Large intestine (tissue), 12 donors: Measurements from ENCODE around the gene RNF169. TPM values are rescaled to one million over a fixed set of nuclear protein-coding genes. Genes with fewer than 3 reads are reported as not detected.

ENCODE experiments used
- DNase-seq, 2 donors: peaks; one replicate each; pipeline versions ENCODE4 v3.0.0 to v3.0.0-alpha.2; 2013
- H3K27ac ChIP-seq: one replicate; pipeline ENCODE4 v1.5.1; 2013; ENCODE audit warnings: low read length
- H3K27me3 ChIP-seq: 2 replicates; pipeline ENCODE4 v1.6.1; 2013; ENCODE audit warnings: low read length; ENCODE audit not compliant: control insufficient read depth, insufficient read depth
- H3K36me3 ChIP-seq: 2 replicates; pipeline ENCODE4 v1.6.1; 2013; ENCODE audit warnings: low read length; ENCODE audit not compliant: control insufficient read depth, insufficient read depth
- H3K4me1 ChIP-seq: one replicate; pipeline ENCODE4 v1.6.1; 2013; ENCODE audit warnings: low read length; ENCODE audit not compliant: control insufficient read depth, insufficient read depth
- H3K4me3 ChIP-seq: one replicate; pipeline ENCODE4 v1.5.1; 2013; ENCODE audit warnings: low read length
- H3K9me3 ChIP-seq: one replicate; pipeline ENCODE4 v1.6.1; 2013; ENCODE audit warnings: mild to moderate bottlenecking, low read depth, low read length, moderate library complexity; ENCODE audit not compliant: control insufficient read depth
- WGBS: methylation state at CpG from one replicate; pipeline ENCODE4 v1.1.5; 2013; ENCODE audit warnings: low lambda C conversion rate; ENCODE audit not compliant: insufficient coverage; 5-methylcytosine and 5-hydroxymethylcytosine counted together
- long read RNA-seq, 11 donors: transcript quantifications; one replicate each; lab custom pipeline, GENCODE V29; 2026
- polyA plus RNA-seq: library from polyadenylated mRNA; unstranded; fragments of 120-200 nt; gene quantifications from one replicate; pipeline ENCODE4 v1.2.1, GENCODE V29; 2013

Gene RNF169
- 11.5 TPM for polyA plus RNA-seq
- long read RNA-seq, donor 1, result 0 reads
- long read RNA-seq, donor 2, full-length matches to known transcripts, result 5 of 5 reads
- long read RNA-seq, donor 2, partial matches to known transcripts, result 0 of 5 reads
- long read RNA-seq, donor 2, other reads (novel, unspliced or antisense), result 0 of 5 reads
- long read RNA-seq, donor 3, result 0 reads
- long read RNA-seq, donor 4, result 0 reads
- long read RNA-seq, donor 5, full-length matches to known transcripts, result 1 of 1 reads
- long read RNA-seq, donor 5, partial matches to known transcripts, result 0 of 1 reads
- long read RNA-seq, donor 5, other reads (novel, unspliced or antisense), result 0 of 1 reads
- long read RNA-seq, donor 6, full-length matches to known transcripts, result 6 of 21 reads
- long read RNA-seq, donor 6, partial matches to known transcripts, result 15 of 21 reads
- long read RNA-seq, donor 6, other reads (novel, unspliced or antisense), result 0 of 21 reads
- long read RNA-seq, donor 7, full-length matches to known transcripts, result 3 of 3 reads
- long read RNA-seq, donor 7, partial matches to known transcripts, result 0 of 3 reads
- long read RNA-seq, donor 7, other reads (novel, unspliced or antisense), result 0 of 3 reads
- long read RNA-seq, donor 8, result 0 reads
- long read RNA-seq, donor 9, partial matches to known transcripts, result 5 of 5 reads
- long read RNA-seq, donor 9, other reads (novel, unspliced or antisense), result 0 of 5 reads
- long read RNA-seq, donor 10, full-length matches to known transcripts, result 1 of 1 reads
- long read RNA-seq, donor 10, partial matches to known transcripts, result 0 of 1 reads
- long read RNA-seq, donor 10, other reads (novel, unspliced or antisense), result 0 of 1 reads
- long read RNA-seq, donor 11, full-length matches to known transcripts, result 2 of 2 reads
- long read RNA-seq, donor 11, partial matches to known transcripts, result 0 of 2 reads
- long read RNA-seq, donor 11, other reads (novel, unspliced or antisense), result 0 of 2 reads

- WGBS, result no CpG with 5 or more reads among the region's 47 CpGs
- Histone ChIP-seq H3K27me3 (no peaks in the 10 kb centered on the region), H3K4me1 (peaks cover 11% of the 10 kb centered on the region), H3K9me3 (no peaks in the 10 kb centered on the region), H3K27ac (peak within 1 kb of the TSS; percentile 79), H3K36me3 (no peaks in the 10 kb centered on the region), H3K4me3 (peak within 1 kb of the TSS; percentile 65)
- peak; percentile 95 to 97 for DNase-seq
Observed at GRCh38 chr11:74748211-74749126, at the start of gene RNF169. TSS of gene RNF169 (plus strand) at chr11:74748849. CDS start at chr11:74748881, 32 bp downstream.

GRCh38 chr11:74699615-74700396 is 48.8 kb upstream of the RNF169 start:
- H3K27me3 ChIP-seq, result peaks cover 7% of the 10 kb centered on the region
- H3K36me3 ChIP-seq, result no peaks in the 10 kb centered on the region
- 48% methylated on average over 2 of the region's 9 CpGs for WGBS
- no peak for DNase-seq
- H3K9me3 ChIP-seq, result no peaks in the 10 kb centered on the region
- H3K4me1 ChIP-seq, result peaks cover 2% of the 10 kb centered on the region
- no peak overlapping the region for H3K4me3 ChIP-seq
- H3K27ac ChIP-seq, result no peak overlapping the region

GRCh38 chr11:74701351-74701750 is 47.3 kb upstream of the RNF169 start:
- Histone ChIP-seq H3K27me3 (peaks cover 7% of the 10 kb centered on the region), H3K4me1 (peaks cover 2% of the 10 kb centered on the region), H3K4me3 (no peak overlapping the region), H3K36me3 (no peaks in the 10 kb centered on the region), H3K9me3 (no peaks in the 10 kb centered on the region), H3K27ac (no peak overlapping the region)
- no CpG with 5 or more reads among the region's 8 CpGs for WGBS
- DNase-seq, result no peak

DNA sequence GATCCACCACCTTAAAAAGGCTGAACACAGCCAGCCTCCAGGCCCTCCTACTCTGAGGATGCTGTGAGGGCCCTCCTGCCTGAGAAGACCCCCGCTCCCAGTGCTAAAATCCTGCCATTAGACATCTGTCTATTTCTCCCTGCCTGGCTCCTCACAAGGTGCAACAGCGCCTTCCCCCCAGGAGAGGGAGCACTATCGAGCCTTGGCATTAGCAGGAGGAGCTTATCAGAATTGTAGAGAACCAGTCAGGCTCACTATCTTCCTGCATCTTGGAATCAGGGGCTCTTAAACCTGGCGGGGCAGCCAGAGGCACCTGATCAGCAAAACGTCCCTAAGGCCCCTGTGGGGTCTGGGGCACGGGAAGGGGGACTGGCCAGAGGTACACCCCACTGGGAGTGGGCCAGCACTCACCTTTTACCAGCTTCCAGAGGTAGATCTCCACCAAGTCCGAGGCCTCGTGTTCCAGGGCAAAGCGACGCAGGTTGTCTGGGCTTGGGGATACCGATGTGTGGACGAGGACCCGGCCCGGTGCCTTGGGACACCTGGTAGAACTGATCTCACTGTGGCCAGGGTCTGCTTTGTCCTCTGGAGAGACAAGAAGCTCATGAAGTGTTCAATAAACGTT is 46.2 kb upstream of the RNF169 start:
- H3K4me3 ChIP-seq, result no peak overlapping the region
- no peaks in the 10 kb centered on the region for H3K36me3 ChIP-seq
- DNase-seq, result peak; percentile 48 to 50
- H3K4me1 ChIP-seq, result peaks cover 9% of the 10 kb centered on the region
- no peaks in the 10 kb centered on the region for H3K9me3 ChIP-seq
- no peak overlapping the region for H3K27ac ChIP-seq
- H3K27me3 ChIP-seq, result no peaks in the 10 kb centered on the region
- no CpG with 5 or more reads among the region's 15 CpGs for WGBS

- H3K36me3 ChIP-seq, result no peaks in the 10 kb centered on the region
- no peak overlapping the region for H3K4me3 ChIP-seq
- peaks cover 16% of the 10 kb centered on the region for H3K4me1 ChIP-seq
- no peak overlapping the region for H3K27ac ChIP-seq
- no CpG with 5 or more reads among the region's 13 CpGs for WGBS
- no peaks in the 10 kb centered on the region for H3K9me3 ChIP-seq
- DNase-seq, result no peak
- no peaks in the 10 kb centered on the region for H3K27me3 ChIP-seq
Observed at GRCh38 chr11:74703211-74703610, 45.4 kb upstream of the RNF169 start.

DNA sequence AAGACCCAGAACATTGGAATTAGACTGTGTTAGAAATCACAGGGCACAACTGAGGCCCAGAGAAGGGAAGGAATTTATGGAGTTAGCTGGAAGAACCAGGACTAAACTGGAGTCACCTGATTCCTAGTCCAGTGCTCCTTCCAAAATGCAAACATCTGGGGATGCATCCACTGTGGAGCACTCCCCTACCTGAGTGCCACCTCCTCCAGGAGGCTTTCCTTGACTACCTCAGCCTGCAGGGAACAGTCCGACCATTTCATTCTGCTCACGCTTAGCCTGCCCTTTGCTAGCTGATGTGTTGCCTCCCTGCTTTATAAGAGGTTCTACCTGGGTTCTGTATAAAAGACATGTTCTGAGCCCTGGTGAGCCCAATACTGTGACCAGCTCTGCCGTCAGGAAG is 41.5 kb upstream of the RNF169 start:
- Histone ChIP-seq H3K4me1 (peaks cover 31% of the 10 kb centered on the region), H3K9me3 (no peaks in the 10 kb centered on the region), H3K27ac (peak overlapping the region; percentile 57), H3K4me3 (no peak overlapping the region), H3K27me3 (no peaks in the 10 kb centered on the region), H3K36me3 (no peaks in the 10 kb centered on the region)
- DNase-seq, result no peak
- no CpG with 5 or more reads among the region's 3 CpGs for WGBS

DNA sequence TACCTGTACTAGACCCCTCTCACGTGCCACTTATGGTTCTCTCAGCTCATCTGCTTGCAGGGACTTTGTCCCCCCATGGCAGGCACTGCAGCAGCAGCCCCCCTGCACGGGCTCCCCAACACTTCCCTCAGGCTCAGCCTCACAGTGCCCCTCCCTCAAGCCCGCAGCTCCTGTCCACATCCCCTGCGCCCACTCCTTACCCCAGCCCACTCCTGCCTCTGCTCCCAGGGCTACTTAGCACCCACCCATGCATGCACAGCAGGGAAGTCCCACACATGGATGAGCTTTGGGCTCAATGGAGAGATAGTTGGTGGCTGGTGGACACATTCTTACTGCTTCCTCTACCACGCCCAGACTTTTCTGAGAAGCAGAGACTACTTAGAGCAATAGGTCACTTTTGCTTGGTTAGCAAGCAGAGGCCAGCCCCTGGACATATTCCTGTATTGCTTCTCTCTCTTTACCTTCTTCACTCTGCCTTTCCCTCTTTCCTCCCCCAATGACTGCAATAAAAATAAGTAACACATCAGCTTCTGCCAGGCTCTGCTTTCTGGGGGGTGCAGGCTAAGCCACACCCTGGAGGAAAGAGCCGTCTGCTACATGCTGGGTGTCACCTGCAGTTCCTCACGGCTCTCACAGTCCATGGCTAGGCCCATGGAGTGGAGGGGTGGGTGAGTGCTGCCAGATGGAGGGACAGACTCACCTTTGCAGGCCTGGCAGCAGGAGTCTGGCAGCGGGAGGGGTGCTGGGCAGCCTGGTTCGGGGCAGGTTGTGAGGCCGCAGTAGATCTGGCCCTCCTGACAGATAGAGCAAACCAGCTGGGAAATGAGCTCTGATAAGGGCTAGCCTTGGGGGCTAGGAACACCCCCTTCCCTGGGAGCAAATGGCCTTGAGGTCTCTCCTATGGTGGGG is 40.8 kb upstream of the RNF169 start:
- Histone ChIP-seq H3K9me3 (no peaks in the 10 kb centered on the region), H3K36me3 (no peaks in the 10 kb centered on the region), H3K4me3 (no peak overlapping the region), H3K4me1 (peaks cover 29% of the 10 kb centered on the region), H3K27me3 (no peaks in the 10 kb centered on the region), H3K27ac (peak overlapping the region; percentile 57)
- DNase-seq, result peak; percentile 75 to 83
- no CpG with 5 or more reads among the region's 10 CpGs for WGBS

DNA sequence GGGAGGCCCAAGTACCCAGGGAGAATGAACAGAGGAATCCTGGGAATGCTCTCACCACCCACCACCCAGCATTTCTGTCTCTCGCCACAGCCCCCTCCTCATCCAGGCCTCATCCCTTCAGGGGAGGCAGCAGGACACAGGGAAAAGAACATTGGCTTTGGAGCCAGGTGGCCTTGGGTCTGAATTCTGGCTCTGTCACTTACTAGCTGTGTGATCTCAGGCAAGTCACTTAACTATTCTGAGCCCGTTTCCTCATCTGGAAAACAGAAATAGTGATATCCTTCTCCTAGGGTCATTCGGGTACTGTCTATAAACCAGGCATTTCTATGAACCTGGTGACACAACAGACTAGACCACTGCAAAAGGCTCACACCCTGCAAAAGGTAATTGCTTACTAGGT is 39.5 kb upstream of the RNF169 start:
- H3K9me3 ChIP-seq, result no peaks in the 10 kb centered on the region
- no peak overlapping the region for H3K27ac ChIP-seq
- peaks cover 29% of the 10 kb centered on the region for H3K4me1 ChIP-seq
- H3K4me3 ChIP-seq, result no peak overlapping the region
- 83% methylated on average over 1 of the region's 3 CpGs for WGBS
- no peaks in the 10 kb centered on the region for H3K36me3 ChIP-seq
- no peaks in the 10 kb centered on the region for H3K27me3 ChIP-seq
- no peak for DNase-seq
